Measurements from ENCODE around the gene ARHGEF12. TPM values are rescaled to one million over a fixed set of nuclear protein-coding genes. Genes with fewer than 3 reads are reported as not detected.

ARHGEF12 gene
- total RNA-seq, 1 experiment from 2014 or later, result 41.0 TPM

GRCh38 chr11:120392793-120393192, 56.6 kb downstream of the ARHGEF12 start:
- BruUV-seq (replicated peaks), result no TSS peak
- POLR2A ChIA-PET (ENCODE audit: unreplicated experiment), result no interaction called here
- DNase-seq (peak; percentile 30), ATAC-seq (no peak)
- Histone ChIP-seq H3K27me3 (ENCODE audit: low read length) (no peaks in the 10 kb centered on the region), H3K9ac (ENCODE audit: low read length) (no peak overlapping the region), H2AFZ (ENCODE audit: low read length) (no peak overlapping the region), H3K9me2 (replicated peaks; ENCODE audit: low read length) (no peaks in the 10 kb centered on the region), H3K4me1 (ENCODE audit: insufficient read depth, low read length) (peaks cover 32% of the 10 kb centered on the region), H3K4me2 (ENCODE audit: low read length) (no peak overlapping the region), H3K27ac (ENCODE audit: low read length) (no peak overlapping the region), H3K79me2 (ENCODE audit: low read length) (peaks cover 89% of the 10 kb centered on the region), H3F3A (ENCODE audit: low read length, unreplicated experiment) (no peaks in the 10 kb centered on the region), H3K4me3 (ENCODE audit: low read length) (no peak overlapping the region), H4K20me1 (ENCODE audit: low read length) (no peaks in the 10 kb centered on the region), H3K9me3 (ENCODE audit: low read length) (no peaks in the 10 kb centered on the region), H3K36me3 (ENCODE audit: low read depth, low read length) (no peaks in the 10 kb centered on the region)
- CTCF ChIA-PET, result no interaction called here
- intact Hi-C loops (cut with micrococcal nuclease), result no loop called here
- TF ChIP-seq EZH2 (IDR thresholded peaks at IDR 0.05; ENCODE audit: low read length, unreplicated experiment) (no peak), EZH2phosphoT487 (IDR thresholded peaks at IDR 0.05; ENCODE audit: borderline replicate concordance, low read length) (no peak), CTCF (conservative IDR thresholded peaks at IDR 0.05; ENCODE audit: low read depth, low read length) (no peak)

- intact Hi-C loops (cut with micrococcal nuclease), result no loop called here
- no TSS peak for BruUV-seq (replicated peaks)
- H3K36me3 ChIP-seq (ENCODE audit: low read depth, low read length), result no peaks in the 10 kb centered on the region
Measured at GRCh38 chr11:120394119-120394518, 57.9 kb downstream of the ARHGEF12 start.

More at GRCh38 chr11:120394119-120394518, 57.9 kb downstream of the ARHGEF12 start:
- Histone ChIP-seq H3K9ac (ENCODE audit: low read length) (no peak overlapping the region), H3K4me2 (ENCODE audit: low read length) (no peak overlapping the region), H2AFZ (ENCODE audit: low read length) (no peak overlapping the region), H3K27ac (ENCODE audit: low read length) (no peak overlapping the region), H3K79me2 (ENCODE audit: low read length) (peaks cover 87% of the 10 kb centered on the region), H3K4me3 (ENCODE audit: low read length) (no peak overlapping the region), H4K20me1 (ENCODE audit: low read length) (no peaks in the 10 kb centered on the region), H3K27me3 (ENCODE audit: low read length) (no peaks in the 10 kb centered on the region), H3K4me1 (ENCODE audit: insufficient read depth, low read length) (peaks cover 23% of the 10 kb centered on the region), H3K9me2 (replicated peaks; ENCODE audit: low read length) (no peaks in the 10 kb centered on the region), H3F3A (ENCODE audit: low read length, unreplicated experiment) (no peaks in the 10 kb centered on the region), H3K9me3 (ENCODE audit: low read length) (no peaks in the 10 kb centered on the region)
- DNase-seq (no peak), ATAC-seq (no peak)
- CTCF ChIA-PET, result no interaction called here
- TF ChIP-seq CTCF (conservative IDR thresholded peaks at IDR 0.05; ENCODE audit: low read depth, low read length) (no peak), EZH2 (IDR thresholded peaks at IDR 0.05; ENCODE audit: low read length, unreplicated experiment) (no peak), EZH2phosphoT487 (IDR thresholded peaks at IDR 0.05; ENCODE audit: borderline replicate concordance, low read length) (no peak)
- POLR2A ChIA-PET (ENCODE audit: unreplicated experiment), result no interaction called here
